HL-60 (cell line): ENCODE results near the gene ZNF627.
"Not testable (repeated sequence)": the region's sequence is repeated elsewhere in the genome, so short reads cannot be mapped to it uniquely, and the experiment has no call there.

Experiments used
- DNase-seq, 2 experiments: peaks; one replicate each; pipeline ENCODE4 v3.0.0-alpha.2; 2010 to 2020; ENCODE audit warnings: low read depth in 1 of 2, low spot score in 1 of 2
- H3K27ac ChIP-seq: fragments of 250-450 bp; sonication (Bioruptor Pico); replicated peaks from 2 replicates; pipeline ENCODE4 v1.5.1; 2020; ENCODE audit warnings: mild to moderate bottlenecking, moderate library complexity
- H3K27me3 ChIP-seq: fragments of 250-450 bp; sonication (Bioruptor Pico); 2 replicates; pipeline ENCODE4 v1.5.1; 2021; ENCODE audit warnings: mild to moderate bottlenecking, moderate library complexity; ENCODE audit not compliant: insufficient read depth, poor library complexity, severe bottlenecking
- H3K4me3 ChIP-seq: replicated peaks from 2 replicates; pipeline ENCODE4 v1.5.1; 2011; ENCODE audit warnings: mild to moderate bottlenecking, control low read depth, low read length; ENCODE audit not compliant: insufficient read depth
- CTCF ChIP-seq: IDR thresholded peaks from one replicate; pipeline ENCODE4 v1.5.1; 2011; ENCODE audit warnings: low read length, control low read depth, inconsistent platforms; ENCODE audit not compliant: insufficient read depth
- GABPA ChIP-seq: IDR thresholded peaks from 2 replicates; pipeline ENCODE4 v1.6.1; 2012; ENCODE audit warnings: low read depth
- POLR2AphosphoS5 ChIP-seq: IDR thresholded peaks from 2 replicates; pipeline ENCODE4 v1.6.1; 2012; ENCODE audit warnings: low read depth
- REST ChIP-seq: IDR thresholded peaks from 2 replicates; pipeline ENCODE4 v1.6.1; 2012; ENCODE audit warnings: low read depth; ENCODE audit not compliant: insufficient replicate concordance
- SPI1 ChIP-seq: IDR thresholded peaks from 2 replicates; pipeline ENCODE4 v1.6.1; 2012; ENCODE audit warnings: low read depth, mild to moderate bottlenecking, borderline replicate concordance

ZNF627 gene

DNA sequence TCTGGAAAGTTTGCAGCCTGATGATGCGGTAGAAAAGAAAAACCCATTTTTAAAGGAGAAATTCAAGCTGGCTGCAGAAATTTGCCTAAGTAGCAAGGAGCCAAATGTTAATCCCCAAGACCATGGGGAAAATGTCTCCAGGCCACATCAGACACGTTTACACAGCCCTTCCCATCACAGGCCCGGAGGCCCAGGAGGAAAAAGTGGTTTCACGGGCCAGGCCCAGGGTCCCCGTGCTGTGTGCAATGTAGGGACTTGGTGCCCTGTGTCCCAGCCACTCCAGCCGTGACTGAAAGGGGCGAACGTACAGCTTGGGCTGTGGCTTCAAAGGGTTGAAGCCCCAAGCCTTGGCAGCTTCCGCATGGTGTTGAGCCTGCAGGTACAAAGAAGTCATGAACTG, 35.9 kb downstream of the ZNF627 start:
- no peak for DNase-seq
- Histone ChIP-seq H3K4me3 (no peak overlapping the region), H3K27me3 (no peaks in the 10 kb centered on the region), H3K27ac (no peak overlapping the region)
- TF ChIP-seq CTCF (no peak), REST (no peak), POLR2AphosphoS5 (no peak)

DNA sequence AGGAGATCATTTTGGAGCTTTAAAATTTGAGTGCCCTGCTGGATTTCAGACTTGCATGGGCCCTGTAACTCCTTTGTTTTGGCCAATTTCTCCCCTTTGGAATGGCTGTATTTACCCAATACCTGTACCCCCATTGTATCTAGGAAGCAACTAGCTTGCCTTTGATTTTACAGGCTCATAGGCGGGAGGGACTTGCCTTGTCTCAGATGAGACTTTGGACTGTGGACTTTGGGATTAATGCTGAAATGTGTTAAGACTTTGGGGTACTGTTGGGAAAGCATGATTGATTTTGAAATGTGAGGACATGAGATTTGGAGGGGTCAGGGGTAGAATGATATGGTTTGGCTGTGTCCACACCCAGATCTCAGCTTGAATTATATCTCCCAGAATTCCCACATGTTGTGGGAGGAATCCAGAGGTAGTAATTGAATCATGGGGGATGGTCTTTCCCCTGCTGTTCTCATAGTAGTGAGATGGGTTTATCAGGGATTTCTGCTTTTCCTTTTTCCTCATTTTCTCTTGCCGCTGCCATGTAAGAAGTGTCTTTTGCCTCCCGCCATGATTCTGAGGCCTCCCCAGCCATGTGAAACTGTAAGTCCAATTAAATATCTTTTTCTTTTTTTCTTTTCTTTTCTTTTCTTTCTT, 36.9 kb downstream of the ZNF627 start:
- DNase-seq, H3K27me3 ChIP-seq, H3K27ac ChIP-seq, H3K4me3 ChIP-seq: not testable (repeated sequence)

DNA sequence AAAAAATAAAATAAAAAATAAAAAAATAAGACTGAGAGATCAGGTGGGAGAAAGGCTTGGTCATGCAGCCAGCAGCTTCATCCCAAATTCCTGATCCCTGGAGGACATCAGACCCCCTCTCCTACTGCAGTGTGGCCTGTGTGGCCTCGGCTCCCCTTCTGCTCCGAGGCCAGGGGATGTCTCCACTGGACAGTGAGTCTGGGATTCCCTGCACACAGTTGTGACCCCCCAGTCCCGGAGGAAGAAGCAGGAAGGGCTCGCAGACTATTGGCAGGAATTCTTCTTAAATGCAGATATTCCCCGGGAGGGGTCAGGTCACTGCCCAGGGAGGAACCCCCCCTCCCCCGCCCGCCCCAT, 41.9 kb downstream of the ZNF627 start:
- Histone ChIP-seq H3K27me3 (no peaks in the 10 kb centered on the region), H3K4me3 (no peak overlapping the region), H3K27ac (no peak overlapping the region)
- TF ChIP-seq SPI1 (no peak), CTCF (no peak), GABPA (no peak), POLR2AphosphoS5 (no peak), REST (no peak)
- DNase-seq, result no peak

- TF ChIP-seq POLR2AphosphoS5 (no peak), REST (no peak), CTCF (no peak), SPI1 (no peak), GABPA (no peak)
- peak overlapping the region; percentile 65 for H3K27ac ChIP-seq
- peak overlapping the region; percentile 52 for H3K4me3 ChIP-seq
- peak; percentile 43 to 96 for DNase-seq
- no peaks in the 10 kb centered on the region for H3K27me3 ChIP-seq
These were observed 42.6 kb downstream of the ZNF627 start for GRCh38 chr19:11639602-11640471.
